Stimulated activated CD8-positive, alpha-beta memory T cell treated with anti-CD3 and anti-CD28 coated beads, Interleukin-4, amount 100 ng/mL, for 24 hours (primary cell): ENCODE data around the gene EFCAB8.

ENCODE experiments used
- DNase-seq: peaks from one replicate; pipeline ENCODE4 v3.0.0-alpha.2; 2020; ENCODE audit warnings: low read depth

EFCAB8 gene, protein sequence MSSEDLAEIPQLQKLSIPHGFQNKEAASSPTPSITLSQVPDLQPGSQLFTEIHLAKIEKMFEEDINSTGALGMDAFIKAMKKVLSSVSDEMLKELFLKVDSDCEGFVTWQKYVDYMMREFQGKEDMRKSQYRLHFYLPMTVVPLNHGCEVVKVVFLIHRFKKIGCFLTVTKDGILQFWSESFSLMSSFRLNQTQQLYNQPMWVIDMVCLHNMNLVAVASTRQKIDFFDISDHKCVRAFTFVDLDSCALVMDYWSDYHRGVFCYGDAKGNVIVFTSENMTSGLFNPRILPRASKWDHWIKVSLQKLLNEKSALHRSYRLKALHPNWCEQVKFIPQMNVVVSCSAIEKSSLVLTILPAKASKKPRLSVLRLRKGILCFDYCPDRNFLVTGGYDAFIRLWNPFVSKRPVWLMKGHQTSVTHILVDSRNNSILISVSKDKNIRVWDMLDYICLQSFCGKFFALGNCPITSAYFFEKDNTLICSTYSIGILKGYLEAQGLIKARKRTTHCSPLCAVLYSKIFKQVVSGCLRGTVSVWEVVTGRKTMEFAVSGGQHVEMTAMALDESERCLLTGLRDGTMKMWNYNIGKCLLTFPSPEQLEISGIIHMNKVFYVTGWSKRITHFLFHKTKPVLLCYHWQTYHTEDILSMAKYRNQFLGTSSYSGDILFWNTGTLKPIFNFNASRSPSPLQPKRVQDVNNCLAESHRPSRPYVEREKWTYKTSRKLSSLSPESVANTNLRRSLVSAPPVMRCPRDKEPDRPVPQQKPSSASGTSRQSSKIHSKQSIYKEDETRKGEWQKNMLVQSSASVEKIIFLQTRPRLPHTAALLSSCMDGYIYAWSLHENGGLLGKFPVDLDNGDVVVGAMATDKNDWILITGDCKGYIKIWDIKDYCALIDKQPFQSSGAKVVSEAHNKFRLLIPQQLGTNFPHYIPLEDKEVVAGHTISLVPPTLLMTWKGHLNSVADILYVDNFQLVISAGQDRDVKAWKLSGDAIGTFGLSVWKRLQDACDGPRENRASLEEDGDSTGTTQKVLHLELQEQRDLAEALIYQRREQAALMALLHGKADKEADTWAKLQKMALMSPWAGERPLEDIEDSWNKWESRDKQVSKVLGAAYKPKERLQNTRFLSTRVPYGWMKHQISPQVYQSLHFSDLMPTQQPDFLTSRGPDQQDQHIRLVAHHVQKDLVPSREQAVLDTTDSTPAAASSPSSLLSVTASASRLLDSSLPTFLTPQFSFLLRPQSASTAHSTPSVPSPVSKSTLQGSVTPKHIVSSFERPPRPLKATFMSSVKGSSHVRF

DNA sequence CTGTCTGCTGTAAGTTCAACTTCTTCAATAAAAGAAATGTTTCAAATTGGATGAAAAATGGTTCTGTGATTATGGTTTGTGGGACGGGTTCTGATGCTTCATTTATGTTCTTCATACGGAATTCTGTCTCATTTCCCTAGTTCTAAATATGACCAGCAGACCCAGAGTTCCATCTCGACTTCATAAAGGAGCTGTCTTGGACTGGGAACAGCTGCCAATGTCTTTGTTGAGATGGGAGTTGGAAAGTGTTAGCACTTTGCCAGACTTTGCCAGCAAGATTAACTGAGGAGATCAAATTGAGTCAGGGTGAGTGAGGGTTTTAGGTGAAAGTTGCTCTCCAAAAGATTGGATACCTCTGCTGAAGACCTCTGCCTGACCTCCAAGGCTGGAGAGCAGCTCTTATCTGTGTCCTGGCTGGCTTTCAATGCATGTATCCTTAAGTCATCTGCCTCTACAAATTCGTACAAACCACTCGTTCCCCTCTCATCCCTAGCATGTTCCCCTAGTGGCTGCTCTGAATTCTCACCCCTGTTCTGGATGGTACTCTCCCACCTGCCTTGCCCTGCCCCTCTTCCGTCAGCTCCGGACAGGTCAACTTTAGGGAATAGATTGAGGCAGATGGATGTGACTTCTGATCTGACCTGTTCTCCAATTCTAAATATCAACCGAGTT, at the start of gene EFCAB8:
Gene EFCAB8, plus strand, starts transcription at position 223 of the 672 bp plus-strand sequence. CDS start 4,870 bp downstream, outside the sequence.
- no peak for DNase-seq

DNA sequence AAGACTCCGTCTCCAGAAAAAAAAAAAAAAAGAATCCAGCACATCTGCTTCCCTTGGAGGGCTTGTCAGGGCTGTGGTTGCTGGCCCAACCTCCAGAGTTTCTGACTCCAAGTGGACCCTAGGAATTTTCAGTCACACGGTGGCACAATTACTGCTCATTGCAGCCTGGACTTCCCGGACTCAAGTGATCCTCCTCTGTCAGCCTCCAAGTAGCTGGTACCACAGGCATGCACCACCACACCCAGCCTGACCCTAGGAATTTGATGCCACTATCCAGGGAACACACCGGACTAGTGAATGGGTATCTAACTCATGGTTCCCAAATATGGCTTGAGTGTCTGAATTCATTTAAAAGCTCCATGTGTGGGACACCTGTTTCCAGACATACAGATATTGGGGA, 48.8 kb upstream of the EFCAB8 start:
- DNase-seq: no peak

DNA sequence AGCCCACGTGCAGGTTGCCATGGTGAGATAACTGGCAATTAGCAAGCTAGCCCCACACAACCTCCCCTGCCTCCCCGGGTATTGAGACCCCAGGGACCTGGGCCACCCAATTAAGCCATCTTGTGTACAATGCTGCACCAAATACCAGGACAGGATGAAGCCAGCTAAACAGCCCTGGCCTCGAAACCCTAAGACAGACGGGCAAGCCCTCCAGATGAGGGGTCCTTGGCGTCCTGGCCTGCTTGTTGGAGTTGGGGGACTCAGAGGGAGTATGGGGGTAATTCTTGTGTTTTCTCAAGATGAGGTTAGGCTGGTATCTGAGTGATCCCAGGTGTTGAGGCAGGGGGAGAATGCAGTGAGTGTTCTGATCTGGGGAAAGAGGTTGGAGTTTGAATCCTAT, 47.8 kb upstream of the EFCAB8 start:
- DNase-seq: no peak

DNA sequence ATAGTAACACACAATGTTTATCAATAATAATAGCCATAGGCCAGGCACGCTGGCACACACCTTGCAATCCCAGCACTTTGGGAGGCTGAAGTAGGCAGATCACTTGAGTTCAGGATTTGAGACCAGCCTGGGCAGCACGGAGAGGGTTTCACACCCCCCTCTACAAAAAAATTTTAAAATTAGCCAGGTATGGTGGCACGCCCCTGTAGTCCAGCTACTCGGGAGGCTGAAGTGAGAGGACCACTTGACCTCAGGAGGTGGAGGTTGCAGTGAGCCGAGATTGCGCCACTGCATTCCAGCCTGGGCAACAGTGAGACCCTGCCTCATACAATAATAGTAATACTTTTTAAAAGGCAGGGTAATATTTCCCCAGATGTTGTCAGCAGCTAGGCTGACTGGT, 46.8 kb upstream of the EFCAB8 start:
- no peak for DNase-seq

DNA sequence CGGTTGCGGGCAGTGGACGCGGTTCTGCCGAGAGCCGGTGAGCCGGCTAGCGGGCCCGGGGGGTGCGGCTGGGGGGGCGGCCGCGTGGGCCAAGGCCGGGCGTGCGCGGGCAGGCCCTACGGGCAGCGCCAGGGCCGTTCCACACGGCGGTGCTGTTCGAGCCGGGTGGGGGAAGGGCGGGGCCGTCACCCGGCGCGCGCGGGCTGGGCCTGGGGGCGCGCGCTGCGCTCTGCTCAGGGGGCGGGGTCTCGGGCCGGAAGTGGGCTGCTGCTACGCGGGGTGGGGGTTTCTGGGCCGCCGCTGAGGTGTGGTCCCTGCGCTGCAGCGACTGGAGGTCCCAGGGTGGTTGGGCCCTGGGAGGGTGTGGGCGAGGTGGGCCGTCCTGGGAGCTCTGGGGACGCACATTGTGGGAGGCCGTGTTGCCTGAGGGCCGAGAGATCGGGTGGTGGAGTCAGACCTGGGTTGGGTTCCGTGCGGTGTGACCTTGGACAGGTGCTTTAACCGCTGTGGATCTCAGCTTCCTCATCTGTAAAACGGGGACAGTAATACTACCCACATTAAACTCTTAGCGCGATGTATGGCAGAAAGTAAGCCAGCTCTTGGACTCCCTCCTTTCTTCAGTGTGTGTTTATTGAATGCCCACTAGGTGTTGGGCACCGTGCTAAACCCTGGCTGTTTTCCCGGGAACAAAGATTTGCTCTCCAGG, 38.6 kb upstream of the EFCAB8 start:
- DNase-seq: peak; percentile 69

DNA sequence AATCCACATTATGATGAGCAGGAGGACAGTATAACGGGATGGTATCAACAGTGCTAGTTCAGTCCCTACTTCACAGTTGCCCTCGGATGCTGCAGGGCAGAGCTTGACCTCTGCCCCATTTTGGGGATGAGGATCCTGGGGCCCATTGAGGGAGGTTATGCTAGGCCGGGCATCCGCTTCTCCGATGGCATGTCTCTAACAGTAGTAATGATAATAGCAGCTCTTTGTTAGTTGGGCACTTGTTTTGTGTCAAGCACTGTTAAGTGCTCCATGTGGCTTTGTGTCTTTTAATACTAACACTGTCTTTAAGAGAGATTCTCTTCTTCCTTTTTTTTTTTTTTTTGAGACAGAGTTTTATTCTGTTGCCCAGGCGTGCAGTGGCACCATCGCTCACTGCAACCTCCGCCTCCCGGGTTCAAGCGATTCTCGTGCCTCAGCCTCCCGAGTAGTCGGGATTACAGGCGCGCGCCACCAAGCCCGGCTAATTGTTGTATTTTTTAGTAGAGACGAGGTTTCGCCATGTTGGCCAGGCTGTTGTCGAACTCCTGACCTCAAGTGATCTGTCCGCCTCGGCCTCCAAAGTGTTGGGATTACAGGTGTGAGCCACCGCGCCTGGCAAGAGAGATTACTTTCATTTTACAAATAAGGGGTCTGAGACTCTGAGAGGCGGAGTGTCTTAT, 37.9 kb upstream of the EFCAB8 start:
- no peak for DNase-seq

DNA sequence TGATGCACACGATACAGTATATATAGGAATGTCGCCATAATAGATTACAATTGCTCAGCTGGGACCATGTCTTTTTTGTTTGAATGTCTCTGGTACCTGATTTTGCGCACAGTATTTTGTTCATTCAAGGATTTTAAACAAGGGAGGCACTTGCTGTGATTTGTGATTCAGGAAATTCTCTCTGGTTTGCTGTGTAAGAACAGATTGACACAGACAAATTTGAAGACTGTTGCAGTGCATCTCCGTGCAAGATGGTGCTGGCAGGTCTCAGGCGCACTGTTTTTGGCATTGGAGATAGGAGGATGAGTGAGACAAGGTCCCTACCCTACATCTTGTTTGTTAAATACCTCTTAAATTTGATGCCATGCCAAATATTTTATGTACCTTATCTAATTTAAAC, 36.5 kb upstream of the EFCAB8 start:
- DNase-seq: no peak

DNA sequence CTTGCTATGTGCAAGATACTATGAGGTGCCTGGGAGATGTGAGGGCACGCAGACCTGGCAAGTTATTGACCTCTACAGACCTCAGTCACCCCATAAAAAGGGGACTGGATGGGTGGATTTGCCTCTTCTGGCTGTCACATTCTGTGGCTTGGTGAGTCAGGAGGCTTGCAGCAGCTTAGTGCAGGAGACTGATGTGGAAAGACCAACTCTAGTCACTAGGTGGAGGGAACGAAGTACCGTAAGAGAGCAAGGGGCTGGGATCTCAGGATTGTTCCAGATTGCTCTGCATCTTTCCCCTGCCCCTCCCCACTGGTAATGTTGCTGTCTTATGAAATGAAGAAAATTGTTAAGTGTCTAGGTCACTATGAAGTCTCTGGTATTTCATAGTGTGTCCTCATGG, 35.6 kb upstream of the EFCAB8 start:
- DNase-seq: no peak

DNA sequence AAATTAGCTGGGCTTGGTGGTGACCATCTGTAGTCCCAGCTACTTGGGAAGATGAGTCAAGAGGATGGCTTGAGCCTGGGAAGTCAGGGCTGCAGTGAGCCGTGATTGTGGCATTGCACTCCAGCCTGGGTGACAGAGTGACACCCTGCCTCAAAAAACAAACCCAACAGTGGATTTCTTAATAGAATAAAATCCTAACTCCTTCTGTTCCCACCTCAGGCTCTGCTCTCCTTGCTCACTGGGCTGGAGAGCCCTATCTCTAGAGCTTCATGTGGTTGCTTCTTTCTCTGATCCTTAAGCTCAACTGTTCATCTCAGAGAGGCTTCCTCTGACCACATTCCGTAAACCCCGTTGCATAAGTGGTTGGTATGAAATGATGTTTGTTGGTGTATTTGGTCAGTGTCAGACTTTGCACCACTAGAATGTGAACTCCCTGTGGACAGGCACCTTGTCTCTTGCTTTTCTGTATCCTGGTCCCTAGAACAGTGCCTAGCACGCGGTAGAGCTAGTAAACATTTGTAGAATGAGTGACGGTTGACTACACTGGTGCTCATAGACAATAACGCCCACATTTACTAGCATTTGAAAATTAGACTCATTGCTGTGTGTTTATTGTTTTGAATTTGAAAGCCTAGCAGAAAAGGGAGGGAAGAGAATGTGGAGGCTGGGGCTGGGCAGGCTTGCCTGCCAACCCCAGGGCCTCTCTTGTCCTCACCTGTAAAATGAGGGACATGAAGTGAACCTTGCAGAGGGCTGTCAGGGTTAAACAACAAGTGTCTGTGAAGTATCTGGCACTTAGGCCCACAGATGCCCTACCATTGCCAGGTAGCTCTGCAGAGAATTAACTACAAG, 34.8 kb upstream of the EFCAB8 start:
- no peak for DNase-seq

DNA sequence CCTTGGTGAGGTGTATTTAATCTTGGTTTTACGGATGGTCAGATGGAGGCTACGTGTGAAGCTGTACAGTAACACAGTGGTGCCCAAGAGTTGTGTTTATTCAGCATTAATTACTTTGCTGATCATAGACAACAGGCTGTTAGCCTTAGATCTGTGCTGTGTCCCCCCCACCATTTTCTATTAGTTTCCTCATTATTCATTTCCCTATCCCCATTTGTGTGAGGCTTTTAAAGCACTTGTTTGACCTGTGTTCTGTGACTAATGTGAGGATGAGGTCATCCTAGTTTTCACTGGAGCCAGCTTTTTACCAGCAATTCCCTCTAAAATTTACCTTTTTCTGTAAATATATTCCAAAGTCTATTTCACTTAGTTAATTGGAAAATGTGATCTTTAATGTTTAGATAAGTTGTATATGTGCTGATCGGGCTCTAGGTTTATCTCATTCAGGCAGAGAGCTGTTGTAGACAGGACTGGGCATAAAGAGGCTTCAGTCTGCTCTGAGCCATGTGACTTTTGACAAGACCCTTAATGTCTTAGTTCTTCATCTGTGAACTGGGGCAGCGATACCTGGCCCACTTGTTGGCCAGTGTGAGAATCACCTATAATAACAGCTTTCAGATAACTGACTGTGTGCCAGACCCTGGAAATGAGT, 30.6 kb upstream of the EFCAB8 start:
- DNase-seq: no peak

DNA sequence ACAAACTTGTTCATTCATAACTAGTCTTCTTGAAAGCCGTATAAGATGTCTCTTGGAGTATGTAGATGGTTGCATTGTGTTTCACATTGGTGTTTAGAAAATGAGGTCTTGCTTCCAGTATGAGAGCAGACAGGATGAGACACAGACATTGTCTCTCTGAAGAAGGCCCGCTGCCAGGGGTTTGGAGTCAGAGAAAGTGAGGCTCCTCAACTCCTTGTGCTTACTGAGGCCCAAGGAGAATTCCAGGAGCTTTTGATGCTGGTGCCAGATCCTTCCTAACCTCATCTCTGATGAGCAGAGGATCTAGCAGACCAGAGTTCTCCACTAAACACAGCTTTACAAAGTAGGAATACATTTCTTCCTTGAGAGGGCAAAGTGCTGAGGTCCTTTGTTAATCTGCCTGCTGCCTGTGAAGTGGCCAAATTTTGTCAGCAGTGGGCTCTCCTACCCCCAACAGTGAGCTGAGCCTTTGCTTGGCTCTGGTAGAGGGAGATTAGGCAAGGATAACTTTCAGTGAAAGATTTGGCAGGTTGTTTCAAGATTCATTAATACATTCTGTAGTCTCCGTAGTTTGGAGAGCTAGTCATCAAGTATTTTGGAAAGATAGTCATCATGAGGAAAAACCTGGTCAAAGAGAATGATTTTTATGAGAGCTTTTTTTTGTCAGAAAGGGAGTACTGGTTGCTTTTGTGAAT, 29.3 kb upstream of the EFCAB8 start:
- no peak for DNase-seq

DNA sequence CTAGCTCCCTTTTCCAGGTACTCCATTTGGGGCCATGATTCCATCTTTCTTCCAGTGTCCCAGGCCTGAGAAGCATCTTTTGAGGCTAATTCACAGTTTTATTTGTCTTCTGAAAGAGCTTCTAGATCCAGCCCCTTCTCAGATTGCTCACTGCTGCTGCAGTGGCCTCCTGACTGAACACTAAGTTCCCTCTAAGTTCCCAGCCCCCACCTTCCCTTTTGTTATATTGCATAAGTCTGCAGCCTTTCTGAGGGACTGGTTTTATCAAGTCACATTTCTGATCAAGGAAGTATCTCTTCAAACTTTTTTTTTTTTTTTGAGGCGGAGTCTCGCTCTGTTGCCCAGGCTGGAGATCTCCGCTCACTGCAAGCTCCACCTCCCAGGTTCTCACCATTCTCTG, 28.3 kb upstream of the EFCAB8 start:
- DNase-seq: no peak

DNA sequence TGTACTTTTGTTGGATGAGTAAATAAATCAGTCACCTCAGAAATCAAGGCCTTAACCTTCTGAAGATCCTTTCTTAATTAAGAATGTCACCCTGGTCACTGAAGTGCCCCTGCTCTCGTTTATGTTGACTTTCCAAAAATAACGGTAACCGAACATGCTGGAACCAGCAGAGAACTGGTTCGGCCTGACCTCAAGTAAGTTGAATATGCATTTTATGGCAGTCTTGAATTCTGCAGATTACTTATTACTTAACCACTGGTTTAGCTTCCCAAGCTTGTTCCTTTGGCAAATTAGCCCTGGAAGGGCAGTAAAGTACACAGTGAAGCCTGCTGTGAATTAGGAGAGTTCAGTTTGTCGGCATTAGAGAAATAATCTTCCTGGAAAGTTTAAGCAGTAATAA, 26.7 kb upstream of the EFCAB8 start:
- DNase-seq: no peak

DNA sequence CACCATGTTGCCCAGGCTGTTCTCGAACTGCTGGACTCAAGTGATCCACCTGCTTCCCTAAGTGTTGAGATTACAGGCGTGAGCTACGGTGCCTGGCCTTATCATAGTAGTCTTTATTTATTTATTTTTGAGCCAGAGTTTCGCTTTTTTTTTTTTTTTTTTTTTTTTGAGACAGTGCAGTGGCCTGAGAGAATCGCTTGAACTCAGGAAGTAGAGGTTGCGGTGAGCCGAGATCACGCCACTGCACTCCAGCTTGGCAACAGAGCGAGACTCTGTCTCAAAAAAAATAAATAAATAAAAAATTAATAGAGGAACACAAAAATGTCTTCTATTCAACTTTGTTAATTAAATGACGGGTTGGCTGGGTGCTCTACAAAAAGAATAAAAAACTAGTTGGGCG, 26.1 kb upstream of the EFCAB8 start:
- DNase-seq: no peak

DNA sequence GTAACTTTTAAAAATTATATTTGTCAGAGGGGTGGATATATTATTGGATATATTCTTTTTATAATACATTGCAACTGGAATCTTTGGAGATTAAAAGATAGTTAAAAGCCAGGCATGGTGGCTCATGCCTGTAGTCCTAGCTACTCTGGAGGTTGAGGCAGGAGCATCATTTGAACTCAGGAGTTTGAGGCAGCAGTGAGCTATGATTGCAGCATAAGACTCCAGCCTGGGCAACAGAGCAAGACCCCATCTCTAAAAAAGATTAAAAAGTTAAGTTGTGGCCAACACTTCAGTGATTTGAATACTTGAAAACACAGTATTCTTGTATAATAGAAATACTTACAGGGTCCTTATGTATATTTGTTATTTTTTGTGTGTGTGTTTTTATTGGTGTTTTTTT, 23.8 kb upstream of the EFCAB8 start:
- DNase-seq: no peak

DNA sequence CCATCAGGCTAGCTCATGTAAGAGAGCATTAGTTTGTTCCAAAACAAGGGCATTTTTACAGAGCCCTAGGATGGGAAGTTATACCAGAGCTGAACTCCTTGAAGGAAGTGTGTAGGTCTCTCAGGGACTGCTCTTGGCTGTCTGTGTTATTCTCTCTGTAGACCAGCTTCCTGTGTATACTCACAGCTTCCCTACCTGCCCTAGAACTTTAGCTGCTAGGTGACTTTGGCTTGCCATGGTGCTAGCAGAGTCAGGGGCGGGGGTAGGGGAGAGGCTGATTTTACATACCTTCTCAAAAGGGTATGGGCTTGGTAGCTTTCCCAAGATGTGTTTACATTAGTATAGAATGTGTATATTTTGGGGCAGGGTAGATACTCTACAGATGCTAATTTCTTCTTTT, 21.6 kb upstream of the EFCAB8 start:
- DNase-seq: no peak

DNA sequence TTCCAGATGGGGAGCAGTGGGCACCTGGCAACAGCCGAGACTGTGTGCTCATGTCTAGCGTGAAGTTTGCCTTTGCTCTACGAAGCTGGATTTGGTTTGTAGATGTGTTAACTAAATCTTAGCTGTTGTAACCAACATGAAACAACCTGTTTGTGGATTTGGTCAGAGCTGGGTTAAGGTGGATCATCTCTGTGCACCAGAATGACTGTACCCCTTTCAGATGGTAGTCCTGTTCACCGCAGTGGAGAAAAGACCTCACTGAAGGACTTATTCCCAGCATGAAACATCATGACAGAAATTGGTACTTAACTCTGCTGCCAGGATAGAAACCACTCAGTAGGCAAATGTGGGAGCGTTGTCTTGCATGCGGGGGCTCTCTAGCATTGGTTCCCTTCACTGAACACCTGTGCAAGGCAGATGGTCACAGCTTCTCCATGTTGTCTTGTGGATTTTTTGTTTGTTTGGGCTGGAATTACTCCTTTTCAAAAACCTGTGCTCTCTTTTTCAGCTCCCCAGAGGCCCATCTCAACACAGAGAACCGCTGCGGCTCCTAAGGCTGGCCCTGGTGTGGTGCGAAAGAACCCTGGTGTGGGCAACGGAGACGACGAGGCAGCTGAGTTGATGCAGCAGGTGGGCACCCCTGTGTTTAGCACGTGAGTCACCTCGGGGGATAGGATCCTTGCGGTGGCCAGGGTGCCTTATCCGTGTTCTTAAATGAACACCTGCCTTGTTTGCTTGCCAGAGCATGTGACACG, 19.3 kb upstream of the EFCAB8 start:
- no peak for DNase-seq

DNA sequence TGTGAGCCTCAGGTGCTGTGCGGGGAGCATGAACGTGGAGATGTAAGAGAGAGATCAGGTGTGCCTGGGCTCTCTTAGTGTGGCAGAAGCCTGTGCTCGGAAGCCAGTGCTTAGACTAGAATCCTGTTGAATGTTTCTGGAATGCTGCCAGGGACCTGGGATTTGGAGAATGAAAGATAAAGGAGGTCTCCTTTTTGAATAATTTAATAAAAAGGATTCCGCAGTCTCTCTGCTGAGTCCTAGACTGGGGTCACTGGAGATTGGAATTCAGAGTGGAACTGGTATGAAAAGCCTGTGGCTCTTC, 18.8 kb upstream of the EFCAB8 start:
- DNase-seq: no peak
